Hepatocyte (in vitro differentiated cells): ENCODE measurements around the gene VANGL2.

Experiments used
- EZH2 ChIP-seq: fragments of 200-600 bp; sonication (generic); IDR thresholded peaks from 2 replicates; pipeline ENCODE4 v1.6.1; 2016; ENCODE audit warnings: antibody characterized with exemption, mild to moderate bottlenecking, borderline replicate concordance
- EZH2phosphoT487 ChIP-seq: fragments of 200-600 bp; sonication (generic); IDR thresholded peaks from one replicate; pipeline ENCODE4 v1.6.1; 2018; ENCODE audit warnings: antibody characterized with exemption, mild to moderate bottlenecking, low read depth, moderate library complexity; ENCODE audit not compliant: unreplicated experiment, severe bottlenecking
- TF ChIP-seq, protein P1 (sequence below): fragments of 200-600 bp; sonication (generic); IDR thresholded peaks from 2 replicates; pipeline ENCODE4 v1.5.1; 2016; ENCODE audit warnings: antibody characterized with exemption, mild to moderate bottlenecking; ENCODE audit not compliant: poor library complexity

DNA sequence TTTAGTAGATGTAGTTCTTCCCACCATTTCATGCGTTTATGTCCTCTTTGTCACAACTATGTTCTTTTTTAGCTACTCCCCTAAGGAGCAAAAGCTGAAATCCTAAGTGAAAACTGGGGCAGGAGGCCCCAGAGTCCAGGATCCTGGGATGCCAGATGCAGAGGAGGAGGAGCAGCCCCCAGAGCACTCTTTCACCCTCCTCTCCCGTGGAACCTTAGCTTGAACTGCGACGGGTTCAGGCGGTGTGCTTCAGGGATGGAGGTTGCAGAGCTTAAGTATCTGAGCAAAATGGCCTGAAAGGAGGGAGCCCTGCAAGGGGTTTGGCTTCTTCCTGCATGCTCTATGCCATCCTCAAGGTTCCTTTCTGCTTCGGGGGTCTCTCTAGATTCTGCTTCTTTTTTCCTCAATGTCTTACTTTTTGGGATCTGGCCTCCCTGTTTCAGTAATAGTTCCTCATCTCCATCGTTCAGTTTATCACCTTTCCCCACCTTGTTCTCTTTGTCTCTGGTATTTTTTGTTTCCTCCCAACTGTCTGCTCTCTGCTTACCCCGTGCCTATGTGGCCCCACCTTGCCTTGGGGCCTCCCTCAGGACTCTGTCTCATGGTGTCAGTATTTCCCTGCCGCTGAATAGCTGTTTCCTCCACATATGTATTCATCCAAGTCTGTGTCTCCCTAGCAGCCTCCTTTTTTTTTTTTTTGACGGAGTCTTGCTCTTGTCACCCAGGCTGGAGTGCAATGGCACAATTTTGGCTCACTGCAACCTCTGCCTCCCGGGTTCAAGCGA lies 36.2 kb upstream of the VANGL2 start:
- no peak for TF ChIP-seq EZH2phosphoT487
- TF ChIP-seq, protein P1, sequence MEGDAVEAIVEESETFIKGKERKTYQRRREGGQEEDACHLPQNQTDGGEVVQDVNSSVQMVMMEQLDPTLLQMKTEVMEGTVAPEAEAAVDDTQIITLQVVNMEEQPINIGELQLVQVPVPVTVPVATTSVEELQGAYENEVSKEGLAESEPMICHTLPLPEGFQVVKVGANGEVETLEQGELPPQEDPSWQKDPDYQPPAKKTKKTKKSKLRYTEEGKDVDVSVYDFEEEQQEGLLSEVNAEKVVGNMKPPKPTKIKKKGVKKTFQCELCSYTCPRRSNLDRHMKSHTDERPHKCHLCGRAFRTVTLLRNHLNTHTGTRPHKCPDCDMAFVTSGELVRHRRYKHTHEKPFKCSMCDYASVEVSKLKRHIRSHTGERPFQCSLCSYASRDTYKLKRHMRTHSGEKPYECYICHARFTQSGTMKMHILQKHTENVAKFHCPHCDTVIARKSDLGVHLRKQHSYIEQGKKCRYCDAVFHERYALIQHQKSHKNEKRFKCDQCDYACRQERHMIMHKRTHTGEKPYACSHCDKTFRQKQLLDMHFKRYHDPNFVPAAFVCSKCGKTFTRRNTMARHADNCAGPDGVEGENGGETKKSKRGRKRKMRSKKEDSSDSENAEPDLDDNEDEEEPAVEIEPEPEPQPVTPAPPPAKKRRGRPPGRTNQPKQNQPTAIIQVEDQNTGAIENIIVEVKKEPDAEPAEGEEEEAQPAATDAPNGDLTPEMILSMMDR = no peak
- no peak for TF ChIP-seq EZH2
